Endothelial cell of umbilical vein (primary cell): ENCODE data around the gene GDI2. TPM values are rescaled to one million over a fixed set of nuclear protein-coding genes. Genes with fewer than 3 reads are reported as not detected.

Source experiments
- BruUV-seq: library from RNA; stranded (reverse); fragments of 400-500 nt; replicated peaks from 2 replicates; lab custom pipeline; 2021; lab: Mats Ljungman, UMichigan
- CTCF ChIA-PET: fragments of 300-600, 350-600 bp; sonication (Branson Sonifier 250); formaldehyde crosslinking; loops from one replicate; lab custom pipeline; 2021; ENCODE audit warnings: antibody characterized with exemption, inconsistent platforms; lab: Charles Lee
- POLR2A ChIA-PET: fragments of 300-600, 350-600 bp; sonication (Branson Sonifier 250); formaldehyde crosslinking; loops from one replicate; lab custom pipeline; 2021; ENCODE audit warnings: antibody characterized with exemption, inconsistent platforms; lab: Charles Lee
- DNase-seq: peaks from one replicate; pipeline ENCODE4 v3.0.0-alpha.2; 2011; ENCODE audit warnings: low read depth, low spot score
- FAIRE-seq: peaks from 2 replicates; lab custom pipeline; 2011; peaks lifted over from hg19 to GRCh38; lab: Jason Lieb, UNC
- H2AFZ ChIP-seq: 2 replicates; pipeline ENCODE4 v1.6.0; 2012; ENCODE audit warnings: low read depth, low read length, control low read depth, inconsistent platforms
- H3K27ac ChIP-seq: 2 replicates; pipeline ENCODE4 v1.5.1; 2011; ENCODE audit warnings: low read depth, mild to moderate bottlenecking, control low read depth, low read length, moderate library complexity; ENCODE audit not compliant: insufficient read depth
- H3K27me3 ChIP-seq, 2 experiments: 2 replicates each; pipeline versions ENCODE4 v1.6.0 to v1.6.1; 2011; ENCODE audit warnings: low read length in 2 of 2, mixed read lengths in 1 of 2; ENCODE audit not compliant: control insufficient read depth in 2 of 2, insufficient read depth in 2 of 2
- H3K36me3 ChIP-seq, 2 experiments: 2 replicates in 1 of 2; 3 replicates in 1 of 2; pipeline ENCODE4 v1.5.1; 2011; ENCODE audit warnings: low read length in 2 of 2, mild to moderate bottlenecking in 1 of 2, moderate library complexity in 1 of 2; ENCODE audit not compliant: control insufficient read depth in 2 of 2, insufficient read depth in 2 of 2; ENCODE audit errors: extremely low read depth in 1 of 2
- H3K4me1 ChIP-seq: 3 replicates; pipeline ENCODE4 v1.5.1; 2011; ENCODE audit warnings: mild to moderate bottlenecking, low read length; ENCODE audit not compliant: control insufficient read depth, insufficient read depth; ENCODE audit errors: extremely low read depth
- H3K4me2 ChIP-seq: 2 replicates; pipeline ENCODE4 v1.6.1; 2011; ENCODE audit warnings: low read length, control low read depth, mixed read lengths; ENCODE audit not compliant: insufficient read depth
- H3K4me3 ChIP-seq, 3 experiments: fragments of 200-600 bp in 1 of 3; sonication (generic), shearing (Covaris generic) in 1 of 3; replicated peaks in 1 of 3; 2 replicates each; pipeline ENCODE4 v1.5.1; 2011 to 2016; ENCODE audit warnings: control low read depth in 3 of 3, low read length in 3 of 3, mild to moderate bottlenecking in 2 of 3, inconsistent platforms in 1 of 3, low read depth in 1 of 3, moderate library complexity in 1 of 3; ENCODE audit not compliant: insufficient read depth in 1 of 3
- H3K79me2 ChIP-seq: 2 replicates; pipeline ENCODE4 v1.6.0; 2012; ENCODE audit warnings: low read length, inconsistent platforms; ENCODE audit not compliant: control insufficient read depth, insufficient read depth
- H3K9ac ChIP-seq: replicated peaks from 2 replicates; pipeline ENCODE3; 2011; ENCODE audit warnings: low read length, control low read depth; ENCODE audit not compliant: insufficient read depth; ENCODE audit errors: extremely low read depth
- H3K9me1 ChIP-seq: replicated peaks from 3 replicates; pipeline ENCODE4 v1.6.0; 2011; ENCODE audit warnings: mild to moderate bottlenecking, low read length; ENCODE audit not compliant: control insufficient read depth, insufficient read depth; ENCODE audit errors: extremely low read depth
- H3K9me3 ChIP-seq: replicated peaks from 2 replicates; pipeline ENCODE4 v1.5.1; 2012; ENCODE audit warnings: low read length, inconsistent platforms; ENCODE audit not compliant: control insufficient read depth, insufficient read depth
- H4K20me1 ChIP-seq: replicated peaks from 2 replicates; pipeline ENCODE3; 2011; ENCODE audit warnings: mild to moderate bottlenecking, low read length; ENCODE audit not compliant: control insufficient read depth, insufficient read depth; ENCODE audit errors: extremely low read depth
- EZH2 ChIP-seq: IDR thresholded peaks from 2 replicates; pipeline ENCODE4 v1.6.1; 2012; ENCODE audit warnings: borderline replicate concordance, low read depth, mild to moderate bottlenecking, moderate library complexity, low read length, inconsistent platforms; ENCODE audit not compliant: severe bottlenecking
- FOS ChIP-seq: IDR thresholded peaks from 2 replicates; pipeline ENCODE4 v1.6.1; 2011; ENCODE audit warnings: mild to moderate bottlenecking, low read length, moderate library complexity, borderline replicate concordance; ENCODE audit not compliant: insufficient read depth
- GATA2 ChIP-seq: IDR thresholded peaks from 2 replicates; pipeline ENCODE4 v1.7.0; 2011; ENCODE audit warnings: low read depth, mild to moderate bottlenecking, moderate library complexity, mixed read lengths, low read length; ENCODE audit not compliant: insufficient read length, insufficient read depth
- JUN ChIP-seq: IDR thresholded peaks from 2 replicates; pipeline ENCODE4 v1.6.1; 2011; ENCODE audit warnings: borderline replicate concordance, low read depth; ENCODE audit not compliant: insufficient read length, insufficient read depth
- MAX ChIP-seq: IDR thresholded peaks from 2 replicates; pipeline ENCODE4 v1.6.1; 2011; ENCODE audit not compliant: insufficient read depth, insufficient read length
- MYC ChIP-seq: IDR thresholded peaks from one replicate; pipeline ENCODE4 v1.6.1; 2011; ENCODE audit warnings: mild to moderate bottlenecking, low read depth, low read length
- POLR2A ChIP-seq: IDR thresholded peaks from 2 replicates; pipeline ENCODE4 v1.6.1; 2012; ENCODE audit warnings: low read depth, mild to moderate bottlenecking, control low read depth, low read length
- POLR2AphosphoS5 ChIP-seq: IDR thresholded peaks from 2 replicates; pipeline ENCODE4 v1.6.1; 2012; ENCODE audit warnings: low read depth, mild to moderate bottlenecking, control low read depth, low read length, moderate library complexity; ENCODE audit not compliant: insufficient read depth
- dilution Hi-C: fragments of 300-500 bp; cut with MboI; formaldehyde crosslinking; loops from one replicate; pipeline ENCODE4 v1.15.0; 2019; ENCODE audit warnings: low sequenced_read_pairs; ENCODE audit not compliant: extremely low pct_ligation_motif_present
- intact Hi-C: fragments of 100-400 bp; cut with micrococcal nuclease; formaldehyde crosslinking; loops from one replicate; pipeline ENCODE4 v1.10.0; 2022
- polyA plus RNA-seq, 4 experiments: library from polyadenylated mRNA; depleted of rRNA in 3 of 4; stranded (reverse) in 3 of 4; unstranded in 1 of 4; fragments of >200 nt; gene quantifications; 2 replicates each; pipeline versions ENCODE4 v1.2.1 to v1.2.3, GENCODE V29; 2011 to 2012; ENCODE audit warnings: missing spikeins in 1 of 4
- total RNA-seq: library from RNA; stranded (reverse); gene quantifications from 2 replicates; pipeline ENCODE4 v1.2.3, GENCODE V29; 2021
- TF ChIP-seq, protein P1 (sequence below), 2 donors: IDR thresholded peaks; 1 replicate in 1 of 2; 2 replicates in 1 of 2; pipeline ENCODE4 v1.5.1; 2011; ENCODE audit warnings: low read length in 2 of 2, mild to moderate bottlenecking in 2 of 2, moderate library complexity in 2 of 2, control low read depth in 1 of 2, inconsistent platforms in 1 of 2, low read depth in 1 of 2; ENCODE audit not compliant: insufficient read depth in 1 of 2; ENCODE audit errors: extremely low read depth in 1 of 2

Gene GDI2
- total and polyA plus RNA-seq, 2 donors (not counting 3 experiments of a cell fraction or from before 2014, with no cell fraction given) = 154 to 307 TPM

- ChIA-PET CTCF (no interaction called here), POLR2A (no interaction called here)
- no peak for TF ChIP-seq POLR2A
- no peak for TF ChIP-seq MAX
- TF ChIP-seq EZH2 = no peak
- no peak for TF ChIP-seq GATA2
- no peak for TF ChIP-seq FOS
- TF ChIP-seq MYC = no peak
- TF ChIP-seq POLR2AphosphoS5 = no peak
- TF ChIP-seq, protein P1, sequence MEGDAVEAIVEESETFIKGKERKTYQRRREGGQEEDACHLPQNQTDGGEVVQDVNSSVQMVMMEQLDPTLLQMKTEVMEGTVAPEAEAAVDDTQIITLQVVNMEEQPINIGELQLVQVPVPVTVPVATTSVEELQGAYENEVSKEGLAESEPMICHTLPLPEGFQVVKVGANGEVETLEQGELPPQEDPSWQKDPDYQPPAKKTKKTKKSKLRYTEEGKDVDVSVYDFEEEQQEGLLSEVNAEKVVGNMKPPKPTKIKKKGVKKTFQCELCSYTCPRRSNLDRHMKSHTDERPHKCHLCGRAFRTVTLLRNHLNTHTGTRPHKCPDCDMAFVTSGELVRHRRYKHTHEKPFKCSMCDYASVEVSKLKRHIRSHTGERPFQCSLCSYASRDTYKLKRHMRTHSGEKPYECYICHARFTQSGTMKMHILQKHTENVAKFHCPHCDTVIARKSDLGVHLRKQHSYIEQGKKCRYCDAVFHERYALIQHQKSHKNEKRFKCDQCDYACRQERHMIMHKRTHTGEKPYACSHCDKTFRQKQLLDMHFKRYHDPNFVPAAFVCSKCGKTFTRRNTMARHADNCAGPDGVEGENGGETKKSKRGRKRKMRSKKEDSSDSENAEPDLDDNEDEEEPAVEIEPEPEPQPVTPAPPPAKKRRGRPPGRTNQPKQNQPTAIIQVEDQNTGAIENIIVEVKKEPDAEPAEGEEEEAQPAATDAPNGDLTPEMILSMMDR (IDR thresholded peaks at IDR 0.05; ENCODE audit: extremely low read depth in 1 of 2, insufficient read depth in 1 of 2, low read depth in 1 of 2, low read length in 2 of 2) = no peak
- no peak for TF ChIP-seq JUN
- Histone ChIP-seq H4K20me1 (no peaks in the 10 kb centered on the region), H3K79me2 (peaks cover 2% of the 10 kb centered on the region), H3K27me3 (no peaks in the 10 kb centered on the region), H3K9me3 (no peaks in the 10 kb centered on the region), H3K27ac (no peak overlapping the region), H3K9ac (no peak overlapping the region), H3K4me2 (no peak overlapping the region), H3K4me1 (no peaks in the 10 kb centered on the region), H3K4me3 (no peak overlapping the region), H3K36me3 (peaks cover 2 to 18% of the 10 kb centered on the region in 2 experiments), H2AFZ (no peak overlapping the region), H3K9me1 (no peaks in the 10 kb centered on the region)
- BruUV-seq = no TSS peak
- intact Hi-C loops (no loop called here), dilution Hi-C loops (no loop called here)
- no peak for DNase-seq
- no peak for FAIRE-seq
Observed at GRCh38 chr10:5738427-5738826, 74.8 kb downstream of the GDI2 start.
